ENCODE measurements around the gene ARRDC5.
"Not testable (repeated sequence)": the region's sequence is repeated elsewhere in the genome, so short reads cannot be mapped to it uniquely, and the experiment has no call there.

ARRDC5 gene

GRCh38 chr19:4902796-4903195 lies at the start of gene ARRDC5:
TSS of gene ARRDC5 (minus strand) at chr19:4902896. CDS start at chr19:4902825, 71 bp downstream.
- no peak for DNase-seq
- TF ChIP-seq POLR2A (IDR thresholded peaks at IDR 0.05; ENCODE audit: low read length) (no peak), GATA1 (IDR thresholded peaks at IDR 0.05; ENCODE audit: low read depth, low read length) (no peak)

GRCh38 chr19:4951656-4952055 lies 49.0 kb upstream of the ARRDC5 start:
- no peak for TF ChIP-seq GATA1 (IDR thresholded peaks at IDR 0.05; ENCODE audit: low read depth, low read length)
- TF ChIP-seq POLR2A (IDR thresholded peaks at IDR 0.05; ENCODE audit: low read length) = no peak
- no peak for DNase-seq

GRCh38 chr19:4950650-4951049 lies 48.0 kb upstream of the ARRDC5 start:
- not testable (repeated sequence) for DNase-seq

GRCh38 chr19:4941638-4942169 lies 39.0 kb upstream of the ARRDC5 start:
- DNase-seq = not testable (repeated sequence)

GRCh38 chr19:4939466-4939865 lies 36.8 kb upstream of the ARRDC5 start:
- no peak for TF ChIP-seq POLR2A (IDR thresholded peaks at IDR 0.05; ENCODE audit: low read length)
- TF ChIP-seq GATA1 (IDR thresholded peaks at IDR 0.05; ENCODE audit: low read depth, low read length) = no peak

GRCh38 chr19:4938461-4938860 lies 35.8 kb upstream of the ARRDC5 start:
- not testable (repeated sequence) for DNase-seq

More at GRCh38 chr19:4939466-4939865, 36.8 kb upstream of the ARRDC5 start:
- no peak for DNase-seq

- TF ChIP-seq GATA1 (IDR thresholded peaks at IDR 0.05; ENCODE audit: low read depth, low read length) (no peak), POLR2A (IDR thresholded peaks at IDR 0.05; ENCODE audit: low read length) (no peak)
- DNase-seq = no peak
Measured at GRCh38 chr19:4937060-4937459, 34.4 kb upstream of the ARRDC5 start.

GRCh38 chr19:4935444-4935843 lies 32.7 kb upstream of the ARRDC5 start:
- DNase-seq = no peak
- TF ChIP-seq GATA1 (IDR thresholded peaks at IDR 0.05; ENCODE audit: low read depth, low read length) (no peak), POLR2A (IDR thresholded peaks at IDR 0.05; ENCODE audit: low read length) (no peak)

- no peak for TF ChIP-seq GATA1 (IDR thresholded peaks at IDR 0.05; ENCODE audit: low read depth, low read length)
- no peak for DNase-seq
Measured at GRCh38 chr19:4933528-4933927, 30.8 kb upstream of the ARRDC5 start.

- no peak for DNase-seq
Measured at GRCh38 chr19:4932711-4933110, 30.0 kb upstream of the ARRDC5 start.

GRCh38 chr19:4930664-4931063 lies 28.0 kb upstream of the ARRDC5 start:
- DNase-seq = no peak
- TF ChIP-seq GATA1 (IDR thresholded peaks at IDR 0.05; ENCODE audit: low read depth, low read length) = no peak
- TF ChIP-seq POLR2A (IDR thresholded peaks at IDR 0.05; ENCODE audit: low read length) = no peak

More at GRCh38 chr19:4932711-4933110, 30.0 kb upstream of the ARRDC5 start:
- TF ChIP-seq GATA1 (IDR thresholded peaks at IDR 0.05; ENCODE audit: low read depth, low read length) (no peak), POLR2A (IDR thresholded peaks at IDR 0.05; ENCODE audit: low read length) (no peak)

- TF ChIP-seq GATA1 (IDR thresholded peaks at IDR 0.05; ENCODE audit: low read depth, low read length) (no peak), POLR2A (IDR thresholded peaks at IDR 0.05; ENCODE audit: low read length) (no peak)
- no peak for DNase-seq
Measured at GRCh38 chr19:4929186-4929585, 26.5 kb upstream of the ARRDC5 start.

- no peak for DNase-seq
- TF ChIP-seq GATA1 (IDR thresholded peaks at IDR 0.05; ENCODE audit: low read depth, low read length) (no peak), POLR2A (IDR thresholded peaks at IDR 0.05; ENCODE audit: low read length) (no peak)
Measured at GRCh38 chr19:4923276-4923747, 20.6 kb upstream of the ARRDC5 start.

GRCh38 chr19:4922530-4923275 lies 20.0 kb upstream of the ARRDC5 start:
- no peak for DNase-seq
- TF ChIP-seq GATA1 (IDR thresholded peaks at IDR 0.05; ENCODE audit: low read depth, low read length) = no peak
- no peak for TF ChIP-seq POLR2A (IDR thresholded peaks at IDR 0.05; ENCODE audit: low read length)

- no peak for DNase-seq
- TF ChIP-seq GATA1 (IDR thresholded peaks at IDR 0.05; ENCODE audit: low read depth, low read length) (no peak), POLR2A (IDR thresholded peaks at IDR 0.05; ENCODE audit: low read length) (no peak)
Measured at GRCh38 chr19:4916292-4917082, 13.8 kb upstream of the ARRDC5 start.

Data from erythroblast (primary cell).